Mucosa of gallbladder (tissue), 1 donor: ENCODE measurements around the gene RPRML. TPM values are rescaled to one million over a fixed set of nuclear protein-coding genes. Genes with fewer than 3 reads are reported as not detected.
"Not testable (repeated sequence)": the region's sequence is repeated elsewhere in the genome, so short reads cannot be mapped to it uniquely, and the experiment has no call there.

Source experiments
- DNase-seq: peaks from one replicate; pipeline ENCODE4 v3.0.0-alpha.2; 2020; ENCODE audit warnings: low spot score
- total RNA-seq: library from RNA; stranded (reverse); gene quantifications from one replicate; pipeline ENCODE4 v1.2.1, GENCODE V29; 2021
- donor health status: DM: no; HTN: no; CAD: no.

Gene RPRML
- total RNA-seq, 1 donor from 2014 or later: not detected

DNA sequence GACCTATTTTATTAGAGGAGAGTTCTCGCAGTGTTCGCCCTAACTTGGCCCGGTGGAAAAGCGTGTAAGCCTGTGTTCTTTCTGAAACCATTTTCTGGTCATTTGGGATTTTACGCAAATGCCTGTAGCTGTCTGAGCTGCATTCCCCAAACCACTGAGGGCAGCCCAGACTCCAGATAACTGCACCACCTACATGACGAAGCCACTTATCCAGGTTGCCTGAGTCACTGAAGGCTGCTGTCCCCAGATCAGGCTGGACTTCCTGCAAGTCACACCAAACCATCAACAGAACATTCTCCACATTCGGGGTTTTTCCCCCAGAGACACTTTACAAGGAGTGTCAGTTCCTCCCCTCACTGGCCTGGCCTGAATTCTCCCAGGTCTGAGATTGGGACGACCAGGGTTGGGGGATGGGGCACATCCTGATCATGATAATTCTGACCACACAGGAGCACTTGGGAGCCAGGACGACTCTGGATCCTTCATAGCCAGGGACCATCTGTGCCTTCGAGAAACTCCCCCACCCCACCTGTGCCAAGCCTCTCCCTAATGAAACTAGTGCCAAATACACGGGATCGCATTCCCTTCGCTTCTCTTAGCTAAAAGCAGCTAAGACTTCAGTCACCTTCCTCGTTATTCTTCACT, 2.3 kb downstream of the RPRML start:
- no peak for DNase-seq

DNA sequence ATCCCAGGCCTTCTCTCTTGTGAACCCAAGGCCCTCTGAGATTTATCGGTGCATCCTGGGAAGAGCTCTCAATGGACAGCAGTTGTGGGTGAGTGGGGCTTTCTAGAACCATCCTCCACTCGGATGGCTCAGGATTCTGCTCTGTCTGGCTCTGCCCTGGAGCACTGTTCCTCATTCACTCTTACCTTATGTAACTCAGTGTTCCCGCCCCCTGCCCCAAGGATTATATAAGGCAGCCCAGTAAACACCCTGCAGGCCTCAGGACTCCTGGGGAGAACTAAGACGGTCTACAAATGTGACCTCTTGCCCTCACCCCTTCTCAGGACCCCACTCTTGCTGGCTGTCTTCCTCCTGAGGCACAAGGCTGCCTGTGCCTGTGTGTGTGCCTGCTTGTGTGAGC, 3.8 kb downstream of the RPRML start:
- DNase-seq: no peak

GRCh38 chr17:46974086-46974485, 5.0 kb downstream of the RPRML start:
- DNase-seq: no peak

GRCh38 chr17:46972346-46972745, 6.7 kb downstream of the RPRML start:
- DNase-seq: no peak

DNA sequence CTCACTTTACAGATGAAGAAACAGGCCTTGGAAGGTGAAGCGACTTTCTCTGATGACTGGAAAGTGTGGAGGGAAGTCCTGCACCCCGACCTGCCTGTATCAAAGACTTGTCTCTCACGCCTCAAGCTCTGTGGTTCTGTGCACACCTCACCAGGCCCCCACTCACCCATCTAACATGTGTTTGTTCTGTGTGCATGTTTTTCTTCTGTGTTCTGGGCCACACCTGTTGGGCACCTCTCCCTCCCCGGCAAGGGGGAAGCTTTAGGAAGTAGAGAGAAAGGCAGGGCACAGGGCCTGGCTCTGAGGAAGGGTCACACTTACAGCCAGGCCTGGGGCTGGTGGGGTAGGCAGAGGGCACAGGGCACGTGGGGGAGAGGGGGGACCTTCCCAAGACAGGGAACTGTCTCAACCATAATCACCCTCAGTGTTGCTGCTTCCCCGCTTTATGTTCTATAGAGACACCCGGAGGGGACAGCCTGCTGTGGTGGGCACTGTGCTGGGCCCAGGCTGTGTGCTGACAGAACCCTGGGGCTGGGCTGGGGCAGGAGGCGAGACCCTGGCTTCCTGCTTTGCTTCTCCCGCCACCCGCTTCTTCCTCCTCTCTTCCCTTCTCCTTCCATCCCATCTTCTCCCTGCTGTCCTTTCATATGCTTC, 7.3 kb downstream of the RPRML start:
- DNase-seq: no peak

GRCh38 chr17:46968896-46969295, 10.2 kb downstream of the RPRML start:
- no peak for DNase-seq

GRCh38 chr17:46968224-46968834, 10.7 kb downstream of the RPRML start:
- DNase-seq: no peak

DNA sequence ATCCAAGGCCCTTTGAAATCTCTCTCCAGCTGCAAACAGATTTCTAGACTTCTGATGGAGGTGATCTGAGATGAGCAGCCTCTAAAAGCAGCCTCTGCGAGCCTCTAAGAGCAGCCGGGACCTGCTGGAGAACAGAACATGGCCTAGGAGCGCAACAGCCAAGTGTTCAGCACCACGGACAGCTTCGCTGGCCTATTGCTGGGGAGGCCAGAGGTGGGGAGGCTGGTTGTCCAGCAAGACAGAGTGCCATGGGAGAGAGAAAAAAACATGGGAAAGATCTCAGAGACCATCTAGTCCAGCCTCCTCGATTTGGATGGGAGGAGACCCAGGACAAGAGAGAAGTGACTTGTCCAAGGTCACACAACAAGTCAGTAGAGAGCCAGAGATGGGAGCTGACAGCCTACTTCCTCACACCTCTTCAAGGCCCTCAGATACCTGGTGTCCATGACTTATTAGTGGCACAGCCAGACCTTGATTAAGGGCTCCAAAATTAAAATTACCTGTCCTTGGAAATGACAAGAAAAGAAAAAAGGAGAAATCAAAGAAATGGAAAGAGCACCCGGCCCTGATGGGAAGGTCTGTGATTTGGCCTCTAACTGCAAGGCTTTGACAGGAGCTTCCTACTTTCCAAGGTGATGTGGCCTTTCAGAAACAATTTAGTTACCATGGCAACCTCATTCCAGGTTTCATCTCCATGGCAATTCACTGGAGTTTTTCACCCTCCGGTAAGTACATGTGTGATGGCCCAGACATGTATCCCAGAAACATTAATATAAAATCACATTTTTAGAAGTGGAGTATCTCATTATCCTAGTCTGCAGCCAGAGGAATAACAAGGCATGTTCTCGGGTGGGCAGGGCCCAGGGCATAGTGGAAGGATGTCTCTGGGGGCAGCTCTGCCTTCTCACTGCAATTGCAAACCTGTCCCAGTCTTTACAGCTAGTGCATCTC, 14.5 kb downstream of the RPRML start:
- no peak for DNase-seq

- DNase-seq: no peak
Measured at GRCh38 chr17:46963571-46963970, 15.5 kb downstream of the RPRML start.

DNA sequence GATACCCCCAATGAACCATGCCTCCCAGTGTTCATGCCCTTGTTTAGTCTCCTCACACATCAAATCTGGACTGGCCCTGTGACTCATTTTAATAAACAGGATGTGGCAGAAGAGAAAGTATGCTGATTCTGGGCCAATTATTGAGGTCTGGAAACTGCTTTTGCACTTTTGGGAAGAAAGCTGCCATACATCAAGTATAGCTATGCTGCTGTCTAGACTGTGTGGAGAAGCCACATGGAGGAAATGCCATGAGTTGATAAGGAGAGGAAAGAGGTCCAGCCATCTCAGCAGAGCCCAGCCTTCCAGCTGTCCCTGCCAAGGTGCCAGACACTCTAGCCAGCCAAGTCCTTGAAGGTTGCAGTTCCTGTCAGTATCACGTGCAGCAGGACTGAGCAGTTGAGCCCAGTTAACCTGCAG, 16.7 kb downstream of the RPRML start:
- DNase-seq: no peak

- no peak for DNase-seq
Measured at GRCh38 chr17:46960152-46960551, 18.9 kb downstream of the RPRML start.

DNA sequence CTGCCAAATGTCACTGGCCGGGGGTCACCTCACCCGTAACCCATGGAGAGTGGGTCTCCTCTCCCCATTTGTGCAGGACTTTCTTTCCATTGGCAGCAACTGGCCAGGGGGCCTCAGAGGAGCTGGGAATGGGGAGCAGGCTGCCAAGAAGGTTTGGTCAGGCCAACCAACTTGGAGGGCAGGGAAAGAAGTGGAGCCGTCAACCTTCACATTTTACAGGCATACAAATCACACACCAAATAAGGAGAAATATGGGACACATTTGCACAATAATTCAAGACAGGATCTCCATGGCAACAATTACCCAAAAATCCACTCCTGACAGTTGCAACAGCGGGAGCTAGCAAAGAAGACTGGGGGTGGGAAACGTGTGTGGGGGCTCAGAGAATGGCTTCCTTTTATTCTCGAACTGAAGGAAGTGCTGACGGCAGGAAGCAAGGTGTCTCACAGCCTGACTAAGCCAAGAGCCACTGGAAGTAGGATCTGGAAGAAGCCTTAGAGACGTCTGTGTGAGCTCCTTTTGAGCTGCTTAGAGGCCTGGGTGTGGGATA, 20.9 kb downstream of the RPRML start:
- no peak for DNase-seq

DNA sequence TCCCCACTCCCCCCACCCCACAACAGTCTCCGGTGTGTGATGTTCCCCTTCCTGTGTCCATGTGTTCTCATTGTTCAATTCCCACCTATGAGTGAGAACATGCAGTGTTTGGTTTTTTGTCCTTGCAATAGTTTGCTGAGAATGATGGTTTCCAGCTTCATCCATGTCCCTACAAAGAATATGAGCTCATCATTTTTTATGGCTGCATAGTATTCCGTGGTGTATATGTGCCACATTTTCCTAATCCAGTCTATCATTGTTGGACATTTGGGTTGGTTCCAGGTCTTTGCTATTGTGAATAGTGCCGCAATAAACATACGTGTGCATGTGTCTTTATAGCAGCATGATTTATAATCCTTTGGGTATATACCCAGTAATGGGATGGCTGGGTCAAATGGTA, 25.9 kb downstream of the RPRML start:
- DNase-seq: not testable (repeated sequence)

DNA sequence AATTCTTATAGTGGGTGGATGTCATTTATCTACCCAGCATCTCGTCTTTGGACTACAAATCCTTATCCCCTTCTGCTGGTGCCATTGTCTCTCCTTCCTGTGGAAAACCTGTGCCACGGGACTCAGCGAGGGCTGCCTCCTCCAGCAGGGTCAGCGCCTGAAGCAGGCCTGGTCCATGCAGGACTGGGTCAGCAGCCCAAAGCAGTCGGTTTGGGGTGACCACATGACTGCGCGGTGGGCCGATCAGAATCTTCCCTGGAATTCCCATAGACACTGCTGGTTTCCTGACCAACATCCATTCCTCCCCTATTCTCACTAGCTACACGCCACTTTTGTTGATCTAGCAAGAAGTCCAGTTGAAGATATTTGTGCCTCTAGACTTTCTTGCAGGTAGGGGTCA, 26.9 kb downstream of the RPRML start:
- no peak for DNase-seq

DNA sequence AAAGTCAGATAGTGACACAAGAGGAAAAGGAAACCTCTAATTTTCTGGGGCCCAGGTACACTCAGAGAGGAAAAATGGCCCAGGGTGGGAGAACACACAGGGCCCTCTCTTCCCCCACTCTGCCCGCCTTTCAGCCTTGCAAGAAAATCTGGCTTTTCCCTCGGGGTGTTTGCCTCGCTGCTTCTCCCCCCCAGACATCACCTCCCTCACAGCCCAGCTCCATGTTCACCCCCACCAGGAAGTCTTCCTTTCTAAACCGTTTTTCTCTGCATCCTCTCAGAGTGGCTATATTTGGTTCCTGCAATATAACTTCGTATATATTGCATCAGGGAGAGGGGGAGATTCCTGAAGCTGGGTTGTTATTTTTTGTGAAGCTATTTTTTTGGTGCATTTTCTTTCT, 27.3 kb downstream of the RPRML start:
- no peak for DNase-seq

GRCh38 chr17:46950997-46951621, 27.9 kb downstream of the RPRML start:
- DNase-seq: no peak

DNA sequence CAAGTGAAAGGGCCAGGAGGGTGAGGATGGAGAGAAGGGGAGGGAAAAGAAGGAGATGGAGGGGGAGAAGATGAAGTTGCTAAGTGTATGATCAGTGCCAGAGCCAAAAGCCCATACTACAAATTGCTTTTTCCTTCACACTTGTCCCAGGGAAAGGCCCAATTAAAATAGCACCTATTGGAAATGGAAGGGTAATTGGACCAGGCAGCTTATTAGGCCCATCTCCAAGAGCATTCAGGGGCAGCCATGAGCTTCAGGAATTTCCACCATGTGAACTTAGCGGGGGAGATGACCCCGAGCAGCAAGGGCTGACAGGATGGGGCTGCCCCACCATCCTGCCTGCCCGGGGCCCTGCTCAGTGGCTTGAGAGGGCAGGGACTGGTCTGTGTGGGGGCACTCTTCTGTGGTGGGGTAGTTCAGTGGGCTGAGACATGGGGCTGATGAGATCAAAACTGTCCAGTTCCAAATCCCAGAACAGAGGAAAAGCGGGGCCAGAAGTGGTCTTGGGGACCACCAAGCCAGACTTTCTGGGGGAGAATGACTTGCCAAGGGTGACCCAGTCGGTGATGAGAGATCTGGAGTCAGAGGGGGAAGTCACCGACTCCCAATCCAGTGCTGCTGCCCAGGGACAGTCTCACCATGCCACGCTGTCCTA, 28.6 kb downstream of the RPRML start:
- DNase-seq: no peak

DNA sequence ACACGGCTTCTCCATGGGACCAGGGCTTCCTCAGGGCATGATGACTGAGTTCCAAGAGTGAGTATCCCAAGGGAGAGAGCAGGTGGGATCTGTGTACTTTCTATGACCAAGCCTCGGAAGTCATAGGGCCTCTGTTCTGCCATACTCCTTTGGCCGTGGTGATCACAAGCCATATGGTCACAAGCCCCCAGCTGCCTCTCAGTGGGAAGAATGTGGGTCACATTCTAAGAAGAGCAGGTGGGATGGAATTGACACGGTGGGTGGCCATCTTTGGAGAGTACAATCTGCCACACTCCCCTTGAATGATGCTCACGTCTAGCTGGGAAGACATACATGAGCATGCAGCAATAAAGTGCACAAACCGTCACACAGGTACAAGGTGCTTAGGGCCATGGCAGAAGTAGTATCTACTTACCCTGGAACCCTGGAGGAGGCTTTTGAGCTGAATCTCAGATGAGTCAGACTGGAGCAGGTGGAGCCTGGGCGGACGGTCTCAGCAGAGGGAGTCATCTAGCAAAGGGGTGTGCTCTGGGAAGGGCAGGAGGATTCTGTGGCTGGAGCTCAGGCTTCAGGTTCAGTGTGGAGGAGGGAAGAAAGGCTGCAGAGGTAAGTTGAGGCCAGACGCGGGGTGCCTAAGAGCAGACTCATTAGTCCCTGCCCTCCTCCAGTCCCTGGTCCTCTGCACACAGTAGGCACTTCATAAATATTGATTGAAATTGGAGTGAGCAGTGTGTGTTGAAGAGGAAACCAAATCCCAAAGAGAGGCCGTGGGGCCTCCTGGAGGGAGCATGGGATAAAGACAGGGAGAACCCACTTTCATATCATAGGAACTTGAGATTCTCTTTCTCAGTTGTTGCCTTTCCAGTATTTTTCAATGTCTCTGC, 29.5 kb downstream of the RPRML start:
- no peak for DNase-seq

GRCh38 chr17:46948544-46948943, 30.5 kb downstream of the RPRML start:
- DNase-seq: no peak

- DNase-seq: no peak
Measured at GRCh38 chr17:46947216-46947615, 31.8 kb downstream of the RPRML start.
